Measurements from ENCODE around the gene TCL1A. TPM values are rescaled to one million over a fixed set of nuclear protein-coding genes. Genes with fewer than 3 reads are reported as not detected.

TCL1A gene
- total RNA-seq, 1 experiment from 2014 or later, result 1.1 TPM

- ChIA-PET POLR2A (no interaction called here), CTCF (no interaction called here)
- Mint-ChIP-seq H3K4me3 (no peak overlapping the region), H3K9me3 (no peaks in the 10 kb centered on the region), H3K27ac (no peak overlapping the region), H3K27me3 (ENCODE audit: low read depth) (peaks cover 86% of the 10 kb centered on the region), H3K36me3 (no peaks in the 10 kb centered on the region), H3K4me1 (peaks cover 30% of the 10 kb centered on the region)
- ATAC-seq, result no peak
- TF ChIP-seq HMGXB4 (CRISPR knock-in tag; IDR thresholded peaks at IDR 0.05) (no peak), NFE2L1 (CRISPR knock-in tag; IDR thresholded peaks at IDR 0.05) (no peak), IRF2 (CRISPR knock-in tag; IDR thresholded peaks at IDR 0.05; ENCODE audit: borderline replicate concordance, low read depth) (no peak), GRHL2 (CRISPR knock-in tag; IDR thresholded peaks at IDR 0.05; ENCODE audit: insufficient replicate concordance, severe bottlenecking) (no peak), CREB1 (CRISPR knock-in tag; IDR thresholded peaks at IDR 0.05) (no peak), FOXP1 (CRISPR knock-in tag; IDR thresholded peaks at IDR 0.05; ENCODE audit: borderline replicate concordance) (no peak), NR2C2 (CRISPR knock-in tag; IDR thresholded peaks at IDR 0.05) (no peak), JAZF1 (CRISPR knock-in tag; IDR thresholded peaks at IDR 0.05) (no peak), ZMAT4 (CRISPR knock-in tag; IDR thresholded peaks at IDR 0.05) (no peak), ZNF232 (CRISPR knock-in tag; IDR thresholded peaks at IDR 0.05) (no peak), IRF1 (CRISPR knock-in tag; IDR thresholded peaks at IDR 0.05) (no peak), ZNF281 (CRISPR knock-in tag; IDR thresholded peaks at IDR 0.05) (no peak), FOXK1 (CRISPR knock-in tag; IDR thresholded peaks at IDR 0.05) (no peak), EMX1 (CRISPR knock-in tag; IDR thresholded peaks at IDR 0.05) (no peak), TP53 (CRISPR knock-in tag; IDR thresholded peaks at IDR 0.05) (no peak), TEAD4 (CRISPR knock-in tag; IDR thresholded peaks at IDR 0.05) (no peak), ATF1 (CRISPR knock-in tag; IDR thresholded peaks at IDR 0.05) (no peak), ZNF138 (CRISPR knock-in tag; conservative IDR thresholded peaks at IDR 0.05) (no peak)
- TF ChIP-seq, protein P1, sequence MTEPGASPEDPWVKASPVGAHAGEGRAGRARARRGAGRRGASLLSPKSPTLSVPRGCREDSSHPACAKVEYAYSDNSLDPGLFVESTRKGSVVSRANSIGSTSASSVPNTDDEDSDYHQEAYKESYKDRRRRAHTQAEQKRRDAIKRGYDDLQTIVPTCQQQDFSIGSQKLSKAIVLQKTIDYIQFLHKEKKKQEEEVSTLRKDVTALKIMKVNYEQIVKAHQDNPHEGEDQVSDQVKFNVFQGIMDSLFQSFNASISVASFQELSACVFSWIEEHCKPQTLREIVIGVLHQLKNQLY (CRISPR knock-in tag; IDR thresholded peaks at IDR 0.05), result no peak
- TF ChIP-seq, protein P2, sequence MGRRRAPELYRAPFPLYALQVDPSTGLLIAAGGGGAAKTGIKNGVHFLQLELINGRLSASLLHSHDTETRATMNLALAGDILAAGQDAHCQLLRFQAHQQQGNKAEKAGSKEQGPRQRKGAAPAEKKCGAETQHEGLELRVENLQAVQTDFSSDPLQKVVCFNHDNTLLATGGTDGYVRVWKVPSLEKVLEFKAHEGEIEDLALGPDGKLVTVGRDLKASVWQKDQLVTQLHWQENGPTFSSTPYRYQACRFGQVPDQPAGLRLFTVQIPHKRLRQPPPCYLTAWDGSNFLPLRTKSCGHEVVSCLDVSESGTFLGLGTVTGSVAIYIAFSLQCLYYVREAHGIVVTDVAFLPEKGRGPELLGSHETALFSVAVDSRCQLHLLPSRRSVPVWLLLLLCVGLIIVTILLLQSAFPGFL (CRISPR knock-in tag; IDR thresholded peaks at IDR 0.05; ENCODE audit: borderline replicate concordance), result no peak
- no peak for DNase-seq (ENCODE audit: low spot score)
Observed at GRCh38 chr14:95707327-95707726, 6.6 kb downstream of the TCL1A start.

GRCh38 chr14:95705518-95705917 is 8.4 kb downstream of the TCL1A start:
- no peak for DNase-seq (ENCODE audit: low spot score)
- Mint-ChIP-seq H3K4me3 (no peak overlapping the region), H3K36me3 (no peaks in the 10 kb centered on the region)
- TF ChIP-seq ATF3 (CRISPR knock-in tag; conservative IDR thresholded peaks at IDR 0.05), result no peak
- TF ChIP-seq IRF1 (CRISPR knock-in tag; IDR thresholded peaks at IDR 0.05), result no peak
- TF ChIP-seq ZNF416 (CRISPR knock-in tag; IDR thresholded peaks at IDR 0.05), result no peak
- no peak for TF ChIP-seq NFATC4 (CRISPR knock-in tag; IDR thresholded peaks at IDR 0.05)
- peak; percentile 98 for TF ChIP-seq HMGA2 (CRISPR knock-in tag; IDR thresholded peaks at IDR 0.05)

More at GRCh38 chr14:95705518-95705917, 8.4 kb downstream of the TCL1A start:
- Mint-ChIP-seq H3K4me1 (peaks cover 47% of the 10 kb centered on the region), H3K27me3 (ENCODE audit: low read depth) (peaks cover 86% of the 10 kb centered on the region), H3K27ac (no peak overlapping the region), H3K9me3 (no peaks in the 10 kb centered on the region)
- ATAC-seq, result no peak
- CTCF ChIA-PET, result no interaction called here
- POLR2A ChIA-PET, result no interaction called here

Data from WTC11 (cell line).